Calu3 (cell line): ENCODE data around the gene RAB3IL1. TPM values are rescaled to one million over a fixed set of nuclear protein-coding genes. Genes with fewer than 3 reads are reported as not detected.

Experiments used
- BruUV-seq: library from RNA; stranded (reverse); fragments of 400-500 nt; replicated peaks from 2 replicates; lab custom pipeline; 2021; lab: Mats Ljungman, UMichigan
- CTCF ChIA-PET: fragments of 300-600 bp; sonication (Branson Sonifier 250); formaldehyde crosslinking; loops from one replicate; lab custom pipeline; 2022; ENCODE audit warnings: antibody characterized with exemption; lab: Charles Lee
- DNase-seq: peaks from one replicate; pipeline ENCODE4 v3.0.0; 2022
- H3K27ac Mint-ChIP-seq: one replicate; pipeline ENCODE4 v1.8.0; 2022; ENCODE audit warnings: mixed read lengths; ENCODE audit not compliant: unreplicated experiment
- H3K27me3 Mint-ChIP-seq: one replicate; pipeline ENCODE4 v1.8.0; 2022; ENCODE audit warnings: mixed read lengths; ENCODE audit not compliant: unreplicated experiment
- H3K36me3 Mint-ChIP-seq: one replicate; pipeline ENCODE4 v1.8.0; 2022; ENCODE audit warnings: mild to moderate bottlenecking, moderate library complexity, mixed read lengths; ENCODE audit not compliant: insufficient read depth, unreplicated experiment
- H3K4me1 Mint-ChIP-seq: one replicate; pipeline ENCODE4 v1.8.0; 2022; ENCODE audit warnings: mild to moderate bottlenecking, low read depth, mixed read lengths; ENCODE audit not compliant: unreplicated experiment
- H3K4me3 Mint-ChIP-seq: one replicate; pipeline ENCODE4 v1.8.0; 2022; ENCODE audit warnings: mild to moderate bottlenecking, low read depth, moderate library complexity, mixed read lengths; ENCODE audit not compliant: unreplicated experiment
- H3K9me3 Mint-ChIP-seq: one replicate; pipeline ENCODE4 v1.8.0; 2022; ENCODE audit warnings: low read depth, mixed read lengths; ENCODE audit not compliant: unreplicated experiment
- intact Hi-C: fragments of 100-400 bp; cut with micrococcal nuclease; formaldehyde crosslinking; loops from one replicate; pipeline ENCODE4 v1.10.0; 2022; ENCODE audit not compliant: unreplicated experiment
- total RNA-seq: library from RNA; stranded (reverse); gene quantifications from 2 replicates; pipeline ENCODE4 v1.2.3, GENCODE V29; 2022
- TF ChIP-seq, protein P1 (sequence below): fragments of 200-600 bp; IDR thresholded peaks from one replicate; pipeline ENCODE4 v1.8.0; 2022; ENCODE audit warnings: antibody characterized with exemption; ENCODE audit not compliant: unreplicated experiment

Gene RAB3IL1
- total RNA-seq, 1 experiment from 2014 or later: 0.76 TPM

DNA sequence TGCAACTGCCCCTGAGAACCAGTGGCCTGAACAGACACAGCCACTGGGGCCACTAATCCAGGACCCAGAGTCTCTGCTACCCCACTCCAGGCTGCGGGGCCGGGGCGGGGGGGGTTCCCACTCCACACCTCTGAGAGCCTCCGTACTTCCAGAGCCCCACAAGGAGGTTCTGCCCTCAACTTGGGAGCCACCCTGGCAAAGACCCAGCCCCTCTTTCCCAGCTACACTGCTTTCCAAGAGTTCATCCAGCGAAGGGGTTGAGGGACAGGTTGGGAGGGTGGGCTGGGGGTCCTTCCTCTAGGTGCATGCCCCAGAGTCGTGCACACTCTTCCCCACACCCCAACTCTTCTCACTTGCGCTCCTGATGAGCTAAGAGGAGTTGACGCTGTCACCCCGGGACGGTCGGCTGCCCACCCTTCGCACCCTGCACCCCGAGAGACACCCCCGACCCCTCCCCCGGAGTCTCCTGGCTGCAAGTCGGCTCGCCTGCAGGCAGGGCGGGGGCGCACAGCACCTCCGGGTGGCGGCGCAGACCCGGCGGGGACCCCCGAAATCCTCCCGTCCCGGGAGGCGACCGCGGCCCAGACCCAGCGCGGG, 531 bp downstream of the RAB3IL1 start:
- Mint-ChIP-seq H3K4me3 (peak overlapping the region; percentile 79), H3K27ac (no peak overlapping the region), H3K27me3 (peaks cover 100% of the 10 kb centered on the region), H3K4me1 (peaks cover 8% of the 10 kb centered on the region), H3K36me3 (peaks cover 11% of the 10 kb centered on the region), H3K9me3 (no peaks in the 10 kb centered on the region)
- no TSS peak for BruUV-seq
- CTCF ChIA-PET: interaction anchor here (0.6 kb wide), 1 partner anchor 91 kb away, joined by 3 read pairs; no protein-coding TSS in a partner anchor
- intact Hi-C loops: no loop called here
- TF ChIP-seq, protein P1, sequence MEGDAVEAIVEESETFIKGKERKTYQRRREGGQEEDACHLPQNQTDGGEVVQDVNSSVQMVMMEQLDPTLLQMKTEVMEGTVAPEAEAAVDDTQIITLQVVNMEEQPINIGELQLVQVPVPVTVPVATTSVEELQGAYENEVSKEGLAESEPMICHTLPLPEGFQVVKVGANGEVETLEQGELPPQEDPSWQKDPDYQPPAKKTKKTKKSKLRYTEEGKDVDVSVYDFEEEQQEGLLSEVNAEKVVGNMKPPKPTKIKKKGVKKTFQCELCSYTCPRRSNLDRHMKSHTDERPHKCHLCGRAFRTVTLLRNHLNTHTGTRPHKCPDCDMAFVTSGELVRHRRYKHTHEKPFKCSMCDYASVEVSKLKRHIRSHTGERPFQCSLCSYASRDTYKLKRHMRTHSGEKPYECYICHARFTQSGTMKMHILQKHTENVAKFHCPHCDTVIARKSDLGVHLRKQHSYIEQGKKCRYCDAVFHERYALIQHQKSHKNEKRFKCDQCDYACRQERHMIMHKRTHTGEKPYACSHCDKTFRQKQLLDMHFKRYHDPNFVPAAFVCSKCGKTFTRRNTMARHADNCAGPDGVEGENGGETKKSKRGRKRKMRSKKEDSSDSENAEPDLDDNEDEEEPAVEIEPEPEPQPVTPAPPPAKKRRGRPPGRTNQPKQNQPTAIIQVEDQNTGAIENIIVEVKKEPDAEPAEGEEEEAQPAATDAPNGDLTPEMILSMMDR: no peak
- DNase-seq: no peak

DNA sequence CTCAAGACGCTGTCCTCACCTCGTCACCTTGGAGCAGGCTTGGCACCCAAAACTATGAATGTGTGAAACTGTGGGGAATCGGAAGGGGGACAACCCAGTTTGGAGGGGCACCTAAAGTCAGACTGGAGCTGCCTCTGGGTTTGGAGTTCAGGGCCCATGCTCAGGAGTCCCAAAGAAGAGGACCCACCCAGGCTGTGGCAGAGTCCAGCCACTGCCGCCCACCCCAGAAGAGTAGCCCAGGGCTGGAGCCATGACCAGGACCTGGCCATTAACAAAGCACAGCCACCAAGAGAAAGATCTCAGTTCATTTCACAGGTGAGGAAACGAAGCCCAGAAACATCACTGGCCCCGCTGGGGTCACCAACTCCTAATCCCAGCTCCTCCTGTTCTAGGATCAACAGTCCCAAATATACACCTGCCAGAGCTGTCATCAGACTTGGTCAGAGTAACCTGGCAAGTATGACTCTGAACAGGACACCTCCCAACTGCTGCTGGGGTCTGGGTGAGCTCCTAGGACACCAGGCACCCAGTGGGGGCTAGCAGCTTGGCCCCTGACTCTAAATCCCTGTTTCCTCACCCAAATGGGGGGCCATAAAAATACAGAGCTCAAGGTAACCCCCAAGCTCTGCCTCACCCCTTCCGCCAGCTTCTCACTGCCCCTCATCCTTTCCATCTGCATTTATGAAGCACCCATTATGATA, 2.7 kb downstream of the RAB3IL1 start:
- no peak for DNase-seq
- TF ChIP-seq, protein P1: no peak
- no TSS peak for BruUV-seq
- H3K4me1 Mint-ChIP-seq: no peaks in the 10 kb centered on the region
- H3K9me3 Mint-ChIP-seq: no peaks in the 10 kb centered on the region
- CTCF ChIA-PET: interaction anchor here (0.7 to 1.5 kb wide), 2 partner anchors 42 to 74 kb away, joined by 3 to 4 read pairs; no protein-coding TSS in a partner anchor
- peaks cover 82% of the 10 kb centered on the region for H3K27me3 Mint-ChIP-seq
- H3K36me3 Mint-ChIP-seq: peaks cover 11% of the 10 kb centered on the region
- intact Hi-C loops: no loop called here
- no peak overlapping the region for H3K27ac Mint-ChIP-seq
- H3K4me3 Mint-ChIP-seq: no peak overlapping the region

DNA sequence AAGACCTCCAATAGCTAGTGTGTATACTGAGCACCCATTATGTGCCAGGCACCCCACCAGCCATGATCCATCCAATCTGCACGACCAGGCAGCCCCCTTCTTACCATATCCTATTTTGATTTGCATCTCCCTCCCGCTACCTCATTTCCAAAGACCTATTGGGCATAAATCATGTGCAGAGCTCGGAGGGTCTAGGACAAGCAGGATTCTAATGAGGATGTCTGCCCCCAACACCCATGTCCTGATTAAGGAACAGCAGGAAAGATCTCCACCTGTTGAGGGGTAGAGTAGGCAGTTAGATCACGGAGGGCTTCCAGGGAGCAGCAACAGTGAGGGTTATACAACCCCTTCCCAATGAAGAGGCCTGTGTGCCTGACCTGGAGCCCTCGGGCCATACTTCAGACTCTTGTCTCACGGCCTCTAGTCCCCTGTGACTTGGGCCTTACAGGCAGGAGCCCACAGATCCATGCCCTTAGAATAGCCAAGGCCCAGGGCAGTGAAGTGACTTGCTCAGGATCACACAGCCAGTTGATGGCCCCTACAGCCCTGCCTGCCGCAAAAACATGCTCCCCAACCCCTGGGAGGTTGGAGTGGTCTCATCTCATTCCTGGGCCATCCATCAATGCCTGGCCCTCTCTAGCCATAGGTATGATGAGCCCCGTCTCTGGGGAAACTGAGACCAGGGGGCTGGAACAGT, 3.5 kb downstream of the RAB3IL1 start:
- H3K27me3 Mint-ChIP-seq: peaks cover 74% of the 10 kb centered on the region
- no peak for DNase-seq
- CTCF ChIA-PET: interaction anchor here (1.5 kb wide), 1 partner anchor 42 kb away, joined by 3 read pairs; no protein-coding TSS in a partner anchor
- H3K4me1 Mint-ChIP-seq: no peaks in the 10 kb centered on the region
- H3K27ac Mint-ChIP-seq: no peak overlapping the region
- BruUV-seq: no TSS peak
- peaks cover 11% of the 10 kb centered on the region for H3K36me3 Mint-ChIP-seq
- intact Hi-C loops: no loop called here
- TF ChIP-seq, protein P1: no peak
- H3K4me3 Mint-ChIP-seq: no peak overlapping the region
- H3K9me3 Mint-ChIP-seq: no peaks in the 10 kb centered on the region

DNA sequence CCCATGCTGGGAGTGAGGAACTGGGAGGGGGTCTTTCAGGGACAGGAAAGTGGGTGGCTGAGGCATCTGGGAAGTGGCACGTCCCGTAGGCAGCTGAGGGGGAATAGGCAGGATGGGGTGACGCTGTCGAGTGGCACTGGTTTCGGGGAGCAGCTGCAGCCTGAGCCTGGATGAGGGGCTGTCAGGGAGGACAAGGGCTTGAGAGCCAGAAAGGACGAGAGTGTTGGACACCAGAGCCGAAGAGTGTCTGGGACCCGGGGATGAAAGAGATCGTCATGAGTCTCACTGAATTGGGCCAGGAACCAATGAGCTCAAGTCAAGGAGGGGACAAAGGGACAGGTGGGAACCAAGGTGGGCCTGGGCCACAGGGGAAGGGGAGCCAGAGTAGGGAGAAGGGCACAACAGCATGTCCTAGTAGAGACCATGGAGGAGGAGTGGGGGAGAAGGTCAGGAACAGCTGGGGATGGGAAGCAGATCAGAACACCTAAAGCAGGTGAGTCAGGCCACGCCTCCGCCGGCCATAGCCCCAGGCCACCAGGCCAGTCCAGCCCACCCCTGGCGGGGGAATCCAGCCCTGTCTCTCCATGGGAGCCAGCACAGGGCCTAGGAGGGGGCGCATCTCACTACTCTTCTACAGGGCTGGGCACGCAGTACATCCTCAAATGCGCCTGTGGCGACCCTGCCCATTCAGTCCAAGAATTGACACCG, 4.2 kb downstream of the RAB3IL1 start:
- intact Hi-C loops: no loop called here
- no TSS peak for BruUV-seq
- Mint-ChIP-seq H3K27me3 (peaks cover 67% of the 10 kb centered on the region), H3K36me3 (peaks cover 8% of the 10 kb centered on the region), H3K27ac (no peak overlapping the region), H3K4me3 (no peak overlapping the region), H3K4me1 (no peaks in the 10 kb centered on the region), H3K9me3 (no peaks in the 10 kb centered on the region)
- TF ChIP-seq, protein P1: no peak
- CTCF ChIA-PET: no interaction called here
- DNase-seq: no peak
